Upper lobe of right lung (tissue), 1 donor: ENCODE measurements around the gene GBF1. TPM values are rescaled to one million over a fixed set of nuclear protein-coding genes. Genes with fewer than 3 reads are reported as not detected.
A peak's percentile ranks its signal among the peaks of the same experiment; 100 is the strongest.

Experiments used
- ATAC-seq: fragments of 200-7000 bp; cut with Tn5 transposase; one replicate; pipeline ENCODE4 v1.9.1; 2020; ENCODE audit warnings: mild to moderate bottlenecking, moderate library complexity
- DNase-seq: peaks from one replicate; pipeline ENCODE4 v3.0.0-alpha.2; 2020
- H3K27ac ChIP-seq: fragments of 200-600 bp; one replicate; pipeline ENCODE4 v1.8.0; 2022
- H3K27me3 ChIP-seq: fragments of 200-600 bp; one replicate; pipeline ENCODE4 v1.8.0; 2022; ENCODE audit warnings: mild to moderate bottlenecking
- H3K36me3 ChIP-seq: fragments of 200-600 bp; one replicate; pipeline ENCODE4 v1.8.0; 2022
- H3K4me1 ChIP-seq: fragments of 200-600 bp; one replicate; pipeline ENCODE4 v1.8.0; 2022
- H3K4me3 ChIP-seq: fragments of 200-600 bp; one replicate; pipeline ENCODE4 v1.8.0; 2022; ENCODE audit warnings: mild to moderate bottlenecking
- H3K9me3 ChIP-seq: fragments of 200-600 bp; one replicate; pipeline ENCODE4 v1.8.0; 2022
- CTCF ChIP-seq: fragments of 200-600 bp; IDR thresholded peaks from one replicate; pipeline ENCODE4 v1.8.0; 2022; ENCODE audit warnings: antibody characterized with exemption
- intact Hi-C: fragments of 100-400 bp; cut with DNase I; formaldehyde crosslinking; loops from one replicate; pipeline ENCODE4 v1.11.0; 2022
- total RNA-seq: library from RNA; stranded (reverse); fragmentation: NEBNext Ultra II Directional; extraction: Animal tissue kit (Norgen Biotek cat#: 25700); gene quantifications from one replicate; pipeline ENCODE4 v1.2.1, GENCODE V29; 2021
- donor health status: DM: no; HTN: yes; CAD: no; lungs with severe emphysema.

Gene GBF1
- total RNA-seq, 1 donor from 2014 or later: 38.5 TPM

- intact Hi-C loops: no loop called here
- DNase-seq (no peak), ATAC-seq (no peak)
- Histone ChIP-seq H3K27me3 (no peaks in the 10 kb centered on the region), H3K4me3 (no peak overlapping the region), H3K9me3 (no peaks in the 10 kb centered on the region), H3K4me1 (peaks cover 19% of the 10 kb centered on the region), H3K27ac (no peak overlapping the region), H3K36me3 (no peaks in the 10 kb centered on the region)
- TF ChIP-seq CTCF: no peak
Measured at GRCh38 chr10:102222797-102223196, 22.5 kb upstream of the GBF1 start.

- H3K27ac ChIP-seq: peak within 1 kb of the TSS; percentile 74
Measured at GRCh38 chr10:102225646-102226541, 19.4 kb upstream of the GBF1 start, which contains the start of gene ELOVL3. Gene ELOVL3 (plus strand): TSS chr10:102226299. CDS start chr10:102226549, 250 bp downstream.

GRCh38 chr10:102226542-102226870 is 18.8 kb upstream of the GBF1 start:
- H3K4me3 ChIP-seq: peak overlapping the region; percentile 42
- intact Hi-C loops: no loop called here
- no peak for ATAC-seq

More at GRCh38 chr10:102225646-102226541, 19.4 kb upstream of the GBF1 start, which contains the start of gene ELOVL3:
- H3K4me1 ChIP-seq: peaks cover 30% of the 10 kb centered on the region
- H3K27me3 ChIP-seq: peaks cover 3% of the 10 kb centered on the region
- H3K4me3 ChIP-seq: peak within 1 kb of the TSS; percentile 42
- ATAC-seq (peak; percentile 94), DNase-seq (peak; percentile 95)
- no peaks in the 10 kb centered on the region for H3K36me3 ChIP-seq
- intact Hi-C loops: no loop called here
- no peaks in the 10 kb centered on the region for H3K9me3 ChIP-seq
- no peak for TF ChIP-seq CTCF

GRCh38 chr10:102227050-102227449 is 18.3 kb upstream of the GBF1 start:
- peaks cover 40% of the 10 kb centered on the region for H3K4me1 ChIP-seq
- ATAC-seq (peak; percentile 55), DNase-seq (peak; percentile 76)
- TF ChIP-seq CTCF: no peak
- intact Hi-C loops: no loop called here
- no peak overlapping the region for H3K27ac ChIP-seq
- no peak overlapping the region for H3K4me3 ChIP-seq
- no peaks in the 10 kb centered on the region for H3K36me3 ChIP-seq
- no peaks in the 10 kb centered on the region for H3K9me3 ChIP-seq
- H3K27me3 ChIP-seq: peaks cover 13% of the 10 kb centered on the region

More at GRCh38 chr10:102226542-102226870, 18.8 kb upstream of the GBF1 start:
- no peak for DNase-seq
- TF ChIP-seq CTCF: no peak
- peak overlapping the region; percentile 74 for H3K27ac ChIP-seq
- no peaks in the 10 kb centered on the region for H3K36me3 ChIP-seq
- peaks cover 7% of the 10 kb centered on the region for H3K27me3 ChIP-seq
- H3K4me1 ChIP-seq: peaks cover 36% of the 10 kb centered on the region
- H3K9me3 ChIP-seq: no peaks in the 10 kb centered on the region

- Histone ChIP-seq H3K27me3 (peaks cover 34% of the 10 kb centered on the region), H3K4me3 (peak overlapping the region; percentile 50), H3K4me1 (peaks cover 40% of the 10 kb centered on the region), H3K9me3 (no peaks in the 10 kb centered on the region), H3K36me3 (no peaks in the 10 kb centered on the region), H3K27ac (no peak overlapping the region)
- peak; percentile 94 for TF ChIP-seq CTCF
- intact Hi-C loops: loop anchor here (5.0 kb wide), 1 partner anchor 122 kb away; no protein-coding TSS in a partner anchor
- ATAC-seq: peak; percentile 75
- DNase-seq: peak; percentile 92
Measured at GRCh38 chr10:102229810-102230263, 15.5 kb upstream of the GBF1 start.
